ENCODE data around the gene MPZL3.

MPZL3 gene

GRCh38 chr11:118240999-118241763, 11.0 kb downstream of the MPZL3 start:
- no peak overlapping the region for H3K4me3 ChIP-seq (IDR thresholded peaks at IDR 0.05; ENCODE audit: insufficient read depth, low read depth, low read length)
- H3K9ac ChIP-seq, result no peak overlapping the region
- H3K4me1 ChIP-seq (ENCODE audit: low read depth, poor library complexity, severe bottlenecking), result peaks cover 11% of the 10 kb centered on the region
- H4K20me1 ChIP-seq (ENCODE audit: insufficient read depth), result no peaks in the 10 kb centered on the region
- no peak overlapping the region for H2AFZ ChIP-seq (ENCODE audit: low read depth)
- no peak overlapping the region for H3K27ac ChIP-seq
- no peaks in the 10 kb centered on the region for H3K27me3 ChIP-seq (ENCODE audit: insufficient read depth, low read depth)
- TF ChIP-seq CTCF (conservative IDR thresholded peaks at IDR 0.05; ENCODE audit: low read depth, low read length), result no peak
- H3K4me2 ChIP-seq, result no peak overlapping the region
- no peaks in the 10 kb centered on the region for H3K36me3 ChIP-seq (ENCODE audit: insufficient read depth)
- H3K79me2 ChIP-seq (ENCODE audit: insufficient read depth, low read depth), result no peaks in the 10 kb centered on the region

- no peak overlapping the region for H2AFZ ChIP-seq (ENCODE audit: low read depth)
- no peak for TF ChIP-seq CTCF (conservative IDR thresholded peaks at IDR 0.05; ENCODE audit: low read depth, low read length)
- H3K9ac ChIP-seq, result no peak overlapping the region
- no peaks in the 10 kb centered on the region for H3K79me2 ChIP-seq (ENCODE audit: insufficient read depth, low read depth)
- no peak overlapping the region for H3K4me3 ChIP-seq (IDR thresholded peaks at IDR 0.05; ENCODE audit: insufficient read depth, low read depth, low read length)
- no peak overlapping the region for H3K4me2 ChIP-seq
- H3K4me1 ChIP-seq (ENCODE audit: low read depth, poor library complexity, severe bottlenecking), result peaks cover 11% of the 10 kb centered on the region
- H3K36me3 ChIP-seq (ENCODE audit: insufficient read depth), result no peaks in the 10 kb centered on the region
- no peaks in the 10 kb centered on the region for H4K20me1 ChIP-seq (ENCODE audit: insufficient read depth)
- no peaks in the 10 kb centered on the region for H3K27me3 ChIP-seq (ENCODE audit: insufficient read depth, low read depth)
- no peak overlapping the region for H3K27ac ChIP-seq
Observed at GRCh38 chr11:118239509-118240205, 12.5 kb downstream of the MPZL3 start.

- Histone ChIP-seq H3K27me3 (ENCODE audit: insufficient read depth, low read depth) (no peaks in the 10 kb centered on the region), H3K4me1 (ENCODE audit: low read depth, poor library complexity, severe bottlenecking) (peaks cover 11% of the 10 kb centered on the region), H2AFZ (ENCODE audit: low read depth) (no peak overlapping the region), H3K4me3 (IDR thresholded peaks at IDR 0.05; ENCODE audit: insufficient read depth, low read depth, low read length) (no peak overlapping the region), H3K79me2 (ENCODE audit: insufficient read depth, low read depth) (no peaks in the 10 kb centered on the region), H3K36me3 (ENCODE audit: insufficient read depth) (no peaks in the 10 kb centered on the region), H3K9ac (no peak overlapping the region), H3K4me2 (no peak overlapping the region), H3K27ac (no peak overlapping the region), H4K20me1 (ENCODE audit: insufficient read depth) (no peaks in the 10 kb centered on the region)
- TF ChIP-seq CTCF (conservative IDR thresholded peaks at IDR 0.05; ENCODE audit: low read depth, low read length), result no peak
Observed at GRCh38 chr11:118238929-118239328, 13.2 kb downstream of the MPZL3 start.

- no peaks in the 10 kb centered on the region for H3K27me3 ChIP-seq (ENCODE audit: insufficient read depth, low read depth)
- H3K9ac ChIP-seq, result no peak overlapping the region
- H3K27ac ChIP-seq, result no peak overlapping the region
- TF ChIP-seq CTCF (conservative IDR thresholded peaks at IDR 0.05; ENCODE audit: low read depth, low read length), result no peak
- H2AFZ ChIP-seq (ENCODE audit: low read depth), result no peak overlapping the region
- H3K4me1 ChIP-seq (ENCODE audit: low read depth, poor library complexity, severe bottlenecking), result peaks cover 11% of the 10 kb centered on the region
- H3K79me2 ChIP-seq (ENCODE audit: insufficient read depth, low read depth), result no peaks in the 10 kb centered on the region
- H3K4me3 ChIP-seq (IDR thresholded peaks at IDR 0.05; ENCODE audit: insufficient read depth, low read depth, low read length), result no peak overlapping the region
- H3K36me3 ChIP-seq (ENCODE audit: insufficient read depth), result no peaks in the 10 kb centered on the region
- H3K4me2 ChIP-seq, result no peak overlapping the region
- H4K20me1 ChIP-seq (ENCODE audit: insufficient read depth), result no peaks in the 10 kb centered on the region
Observed at GRCh38 chr11:118238421-118238820, 13.7 kb downstream of the MPZL3 start.

Data from KMS-11 (cell line).